Endothelial cell of umbilical vein (primary cell): ENCODE data around the gene FAM187B. TPM values are rescaled to one million over a fixed set of nuclear protein-coding genes. Genes with fewer than 3 reads are reported as not detected.

Experiments
- BruUV-seq: library from RNA; stranded (reverse); fragments of 400-500 nt; replicated peaks from 2 replicates; lab custom pipeline; 2021; lab: Mats Ljungman, UMichigan
- CTCF ChIA-PET: fragments of 300-600, 350-600 bp; sonication (Branson Sonifier 250); formaldehyde crosslinking; loops from one replicate; lab custom pipeline; 2021; ENCODE audit warnings: antibody characterized with exemption, inconsistent platforms; lab: Charles Lee
- POLR2A ChIA-PET: fragments of 300-600, 350-600 bp; sonication (Branson Sonifier 250); formaldehyde crosslinking; loops from one replicate; lab custom pipeline; 2021; ENCODE audit warnings: antibody characterized with exemption, inconsistent platforms; lab: Charles Lee
- DNase-seq: peaks from one replicate; pipeline ENCODE4 v3.0.0-alpha.2; 2011; ENCODE audit warnings: low read depth, low spot score
- FAIRE-seq: peaks from 2 replicates; lab custom pipeline; 2011; peaks lifted over from hg19 to GRCh38; lab: Jason Lieb, UNC
- H2AFZ ChIP-seq: 2 replicates; pipeline ENCODE4 v1.6.0; 2012; ENCODE audit warnings: low read depth, low read length, control low read depth, inconsistent platforms
- H3K27ac ChIP-seq: 2 replicates; pipeline ENCODE4 v1.5.1; 2011; ENCODE audit warnings: low read depth, mild to moderate bottlenecking, control low read depth, low read length, moderate library complexity; ENCODE audit not compliant: insufficient read depth
- H3K27me3 ChIP-seq, 2 experiments: 2 replicates each; pipeline versions ENCODE4 v1.6.0 to v1.6.1; 2011; ENCODE audit warnings: low read length in 2 of 2, mixed read lengths in 1 of 2; ENCODE audit not compliant: control insufficient read depth in 2 of 2, insufficient read depth in 2 of 2
- H3K36me3 ChIP-seq, 2 experiments: 2 replicates in 1 of 2; 3 replicates in 1 of 2; pipeline ENCODE4 v1.5.1; 2011; ENCODE audit warnings: low read length in 2 of 2, mild to moderate bottlenecking in 1 of 2, moderate library complexity in 1 of 2; ENCODE audit not compliant: control insufficient read depth in 2 of 2, insufficient read depth in 2 of 2; ENCODE audit errors: extremely low read depth in 1 of 2
- H3K4me1 ChIP-seq: 3 replicates; pipeline ENCODE4 v1.5.1; 2011; ENCODE audit warnings: mild to moderate bottlenecking, low read length; ENCODE audit not compliant: control insufficient read depth, insufficient read depth; ENCODE audit errors: extremely low read depth
- H3K4me2 ChIP-seq: 2 replicates; pipeline ENCODE4 v1.6.1; 2011; ENCODE audit warnings: low read length, control low read depth, mixed read lengths; ENCODE audit not compliant: insufficient read depth
- H3K4me3 ChIP-seq, 3 experiments: fragments of 200-600 bp in 1 of 3; sonication (generic), shearing (Covaris generic) in 1 of 3; replicated peaks in 1 of 3; 2 replicates each; pipeline ENCODE4 v1.5.1; 2011 to 2016; ENCODE audit warnings: control low read depth in 3 of 3, low read length in 3 of 3, mild to moderate bottlenecking in 2 of 3, inconsistent platforms in 1 of 3, low read depth in 1 of 3, moderate library complexity in 1 of 3; ENCODE audit not compliant: insufficient read depth in 1 of 3
- H3K79me2 ChIP-seq: 2 replicates; pipeline ENCODE4 v1.6.0; 2012; ENCODE audit warnings: low read length, inconsistent platforms; ENCODE audit not compliant: control insufficient read depth, insufficient read depth
- H3K9ac ChIP-seq: replicated peaks from 2 replicates; pipeline ENCODE3; 2011; ENCODE audit warnings: low read length, control low read depth; ENCODE audit not compliant: insufficient read depth; ENCODE audit errors: extremely low read depth
- H3K9me1 ChIP-seq: replicated peaks from 3 replicates; pipeline ENCODE4 v1.6.0; 2011; ENCODE audit warnings: mild to moderate bottlenecking, low read length; ENCODE audit not compliant: control insufficient read depth, insufficient read depth; ENCODE audit errors: extremely low read depth
- H3K9me3 ChIP-seq: replicated peaks from 2 replicates; pipeline ENCODE4 v1.5.1; 2012; ENCODE audit warnings: low read length, inconsistent platforms; ENCODE audit not compliant: control insufficient read depth, insufficient read depth
- H4K20me1 ChIP-seq: replicated peaks from 2 replicates; pipeline ENCODE3; 2011; ENCODE audit warnings: mild to moderate bottlenecking, low read length; ENCODE audit not compliant: control insufficient read depth, insufficient read depth; ENCODE audit errors: extremely low read depth
- EZH2 ChIP-seq: IDR thresholded peaks from 2 replicates; pipeline ENCODE4 v1.6.1; 2012; ENCODE audit warnings: borderline replicate concordance, low read depth, mild to moderate bottlenecking, moderate library complexity, low read length, inconsistent platforms; ENCODE audit not compliant: severe bottlenecking
- FOS ChIP-seq: IDR thresholded peaks from 2 replicates; pipeline ENCODE4 v1.6.1; 2011; ENCODE audit warnings: mild to moderate bottlenecking, low read length, moderate library complexity, borderline replicate concordance; ENCODE audit not compliant: insufficient read depth
- GATA2 ChIP-seq: IDR thresholded peaks from 2 replicates; pipeline ENCODE4 v1.7.0; 2011; ENCODE audit warnings: low read depth, mild to moderate bottlenecking, moderate library complexity, mixed read lengths, low read length; ENCODE audit not compliant: insufficient read length, insufficient read depth
- JUN ChIP-seq: IDR thresholded peaks from 2 replicates; pipeline ENCODE4 v1.6.1; 2011; ENCODE audit warnings: borderline replicate concordance, low read depth; ENCODE audit not compliant: insufficient read length, insufficient read depth
- MYC ChIP-seq: IDR thresholded peaks from one replicate; pipeline ENCODE4 v1.6.1; 2011; ENCODE audit warnings: mild to moderate bottlenecking, low read depth, low read length
- POLR2A ChIP-seq: IDR thresholded peaks from 2 replicates; pipeline ENCODE4 v1.6.1; 2012; ENCODE audit warnings: low read depth, mild to moderate bottlenecking, control low read depth, low read length
- POLR2AphosphoS5 ChIP-seq: IDR thresholded peaks from 2 replicates; pipeline ENCODE4 v1.6.1; 2012; ENCODE audit warnings: low read depth, mild to moderate bottlenecking, control low read depth, low read length, moderate library complexity; ENCODE audit not compliant: insufficient read depth
- dilution Hi-C: fragments of 300-500 bp; cut with MboI; formaldehyde crosslinking; loops from one replicate; pipeline ENCODE4 v1.15.0; 2019; ENCODE audit warnings: low sequenced_read_pairs; ENCODE audit not compliant: extremely low pct_ligation_motif_present
- intact Hi-C: fragments of 100-400 bp; cut with micrococcal nuclease; formaldehyde crosslinking; loops from one replicate; pipeline ENCODE4 v1.10.0; 2022
- polyA plus RNA-seq, 4 experiments: library from polyadenylated mRNA; depleted of rRNA in 3 of 4; stranded (reverse) in 3 of 4; unstranded in 1 of 4; fragments of >200 nt; gene quantifications; 2 replicates each; pipeline versions ENCODE4 v1.2.1 to v1.2.3, GENCODE V29; 2011 to 2012; ENCODE audit warnings: missing spikeins in 1 of 4
- total RNA-seq: library from RNA; stranded (reverse); gene quantifications from 2 replicates; pipeline ENCODE4 v1.2.3, GENCODE V29; 2021
- TF ChIP-seq, protein P1 (sequence below): IDR thresholded peaks from 2 replicates; pipeline ENCODE4 v1.6.1; 2011; ENCODE audit not compliant: insufficient read depth, insufficient read length
- TF ChIP-seq, protein P2 (sequence below), 2 donors: IDR thresholded peaks; 1 replicate in 1 of 2; 2 replicates in 1 of 2; pipeline ENCODE4 v1.5.1; 2011; ENCODE audit warnings: low read length in 2 of 2, mild to moderate bottlenecking in 2 of 2, moderate library complexity in 2 of 2, control low read depth in 1 of 2, inconsistent platforms in 1 of 2, low read depth in 1 of 2; ENCODE audit not compliant: insufficient read depth in 1 of 2; ENCODE audit errors: extremely low read depth in 1 of 2

FAM187B gene
- total and polyA plus RNA-seq, 2 donors (not counting 3 experiments of a cell fraction or from before 2014, with no cell fraction given): not detected

DNA sequence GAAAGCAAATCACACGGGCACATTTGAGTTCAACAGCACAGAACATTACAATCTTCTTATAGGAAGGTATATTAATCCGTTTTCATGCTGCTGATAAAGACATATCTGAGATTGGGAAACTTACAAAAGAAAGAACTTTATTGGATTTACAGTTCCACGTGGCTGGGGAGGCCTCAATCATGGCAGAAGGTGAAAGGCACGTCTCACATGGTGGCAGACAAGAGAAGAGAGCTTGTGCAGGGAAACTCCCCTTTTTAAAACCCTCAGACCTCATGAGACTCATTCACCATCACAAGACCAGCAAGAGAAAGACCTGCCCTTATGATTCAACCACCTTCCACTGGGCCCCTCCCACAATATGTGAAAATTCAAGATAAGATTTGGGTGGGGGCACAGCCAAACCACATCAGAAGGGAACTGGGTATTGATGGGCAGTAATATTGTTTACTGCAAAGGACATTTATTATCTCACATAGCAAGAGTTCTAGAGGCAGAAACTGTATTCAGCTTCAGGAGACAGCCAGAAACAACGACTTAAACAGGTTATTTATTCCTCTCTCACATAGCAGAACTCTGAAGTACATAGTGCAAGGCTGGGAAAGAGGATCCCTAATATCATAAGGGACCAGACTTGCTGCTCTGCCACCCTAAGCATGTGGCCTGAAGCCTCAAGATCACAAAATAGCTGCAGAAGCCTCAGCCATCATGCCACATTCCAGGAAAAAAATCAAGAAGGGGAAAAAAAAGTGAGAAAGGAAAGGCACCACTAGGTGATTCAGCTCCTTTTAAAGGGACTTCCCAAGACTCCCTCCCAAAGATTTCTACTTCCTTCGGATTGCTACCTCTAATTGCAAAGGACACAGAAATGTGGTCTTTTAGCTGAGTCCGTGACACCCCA lies 50.9 kb downstream of the FAM187B start:
- Histone ChIP-seq H3K4me2 (no peak overlapping the region), H3K9me3 (no peaks in the 10 kb centered on the region), H3K79me2 (no peaks in the 10 kb centered on the region), H4K20me1 (no peaks in the 10 kb centered on the region), H3K27ac (no peak overlapping the region), H3K27me3 (peaks cover 0 to 2% of the 10 kb centered on the region in 2 experiments), H3K4me1 (no peaks in the 10 kb centered on the region), H3K9ac (no peak overlapping the region), H3K36me3 (no peaks in the 10 kb centered on the region), H3K4me3 (no peak overlapping the region), H2AFZ (no peak overlapping the region), H3K9me1 (no peaks in the 10 kb centered on the region)
- intact Hi-C loops: no loop called here
- FAIRE-seq: no peak
- no peak for DNase-seq
- no peak for TF ChIP-seq MYC
- no peak for TF ChIP-seq POLR2A
- no peak for TF ChIP-seq JUN
- no peak for TF ChIP-seq POLR2AphosphoS5
- TF ChIP-seq, protein P1, sequence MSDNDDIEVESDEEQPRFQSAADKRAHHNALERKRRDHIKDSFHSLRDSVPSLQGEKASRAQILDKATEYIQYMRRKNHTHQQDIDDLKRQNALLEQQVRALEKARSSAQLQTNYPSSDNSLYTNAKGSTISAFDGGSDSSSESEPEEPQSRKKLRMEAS: no peak
- TF ChIP-seq GATA2: no peak
- TF ChIP-seq EZH2: no peak
- no peak for TF ChIP-seq FOS
- TF ChIP-seq, protein P2, sequence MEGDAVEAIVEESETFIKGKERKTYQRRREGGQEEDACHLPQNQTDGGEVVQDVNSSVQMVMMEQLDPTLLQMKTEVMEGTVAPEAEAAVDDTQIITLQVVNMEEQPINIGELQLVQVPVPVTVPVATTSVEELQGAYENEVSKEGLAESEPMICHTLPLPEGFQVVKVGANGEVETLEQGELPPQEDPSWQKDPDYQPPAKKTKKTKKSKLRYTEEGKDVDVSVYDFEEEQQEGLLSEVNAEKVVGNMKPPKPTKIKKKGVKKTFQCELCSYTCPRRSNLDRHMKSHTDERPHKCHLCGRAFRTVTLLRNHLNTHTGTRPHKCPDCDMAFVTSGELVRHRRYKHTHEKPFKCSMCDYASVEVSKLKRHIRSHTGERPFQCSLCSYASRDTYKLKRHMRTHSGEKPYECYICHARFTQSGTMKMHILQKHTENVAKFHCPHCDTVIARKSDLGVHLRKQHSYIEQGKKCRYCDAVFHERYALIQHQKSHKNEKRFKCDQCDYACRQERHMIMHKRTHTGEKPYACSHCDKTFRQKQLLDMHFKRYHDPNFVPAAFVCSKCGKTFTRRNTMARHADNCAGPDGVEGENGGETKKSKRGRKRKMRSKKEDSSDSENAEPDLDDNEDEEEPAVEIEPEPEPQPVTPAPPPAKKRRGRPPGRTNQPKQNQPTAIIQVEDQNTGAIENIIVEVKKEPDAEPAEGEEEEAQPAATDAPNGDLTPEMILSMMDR (IDR thresholded peaks at IDR 0.05; ENCODE audit: extremely low read depth in 1 of 2, insufficient read depth in 1 of 2, low read depth in 1 of 2, low read length in 2 of 2): no peak
- POLR2A ChIA-PET: no interaction called here
- BruUV-seq: no TSS peak
- CTCF ChIA-PET: no interaction called here
- dilution Hi-C loops: no loop called here
